Activated effector memory CD4-positive, alpha-beta T cell treated with anti-CD3 and anti-CD28 coated beads, Interleukin-2, amount 50 U/mL, for 16 hours (primary cell): ENCODE results near the gene TMSB15C.
A peak's percentile ranks its signal among the peaks of the same experiment; 100 is the strongest.
"Not testable (repeated sequence)": the region's sequence is repeated elsewhere in the genome, so short reads cannot be mapped to it uniquely, and the experiment has no call there.

Experiments
- DNase-seq: peaks from one replicate; pipeline ENCODE4 v3.0.0-alpha.2; 2020

The TMSB15C gene

DNA sequence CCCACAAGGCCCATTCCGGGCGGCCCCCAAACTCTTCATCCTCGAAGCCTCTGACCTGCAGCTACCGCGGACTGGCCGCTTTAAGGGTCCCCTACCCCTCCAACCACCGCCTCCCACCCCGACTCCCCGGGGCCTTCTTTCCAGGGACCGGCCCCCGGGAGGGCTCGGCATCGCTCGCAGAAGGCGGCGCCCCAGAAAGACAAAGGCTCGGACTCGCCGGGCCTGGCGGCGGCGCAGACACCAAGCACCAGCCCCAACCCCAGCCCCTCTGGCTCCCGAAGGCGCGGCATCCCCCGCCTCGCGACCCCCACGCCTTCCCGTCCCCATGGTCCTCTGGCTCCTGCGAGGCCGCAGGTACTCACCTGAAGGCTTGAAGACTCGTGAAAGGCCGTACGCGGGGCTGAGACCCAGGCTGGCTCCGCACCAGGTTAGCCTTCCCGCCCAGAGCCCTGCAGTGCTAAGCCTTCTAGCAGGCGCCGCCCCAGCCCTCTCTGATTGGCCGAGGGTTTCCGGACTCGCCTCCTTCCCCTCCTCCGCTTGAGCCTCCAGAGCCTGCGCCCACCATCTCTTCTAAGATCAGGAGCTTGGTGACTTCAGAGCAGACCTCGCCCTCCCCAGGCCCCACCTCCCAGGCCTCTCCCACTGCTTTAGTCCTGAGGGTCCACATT, at the start of gene TMSB15C:
TSS of gene TMSB15C (minus strand) at position 459 of the 668 bp plus-strand sequence.
- not testable (repeated sequence) for DNase-seq

DNA sequence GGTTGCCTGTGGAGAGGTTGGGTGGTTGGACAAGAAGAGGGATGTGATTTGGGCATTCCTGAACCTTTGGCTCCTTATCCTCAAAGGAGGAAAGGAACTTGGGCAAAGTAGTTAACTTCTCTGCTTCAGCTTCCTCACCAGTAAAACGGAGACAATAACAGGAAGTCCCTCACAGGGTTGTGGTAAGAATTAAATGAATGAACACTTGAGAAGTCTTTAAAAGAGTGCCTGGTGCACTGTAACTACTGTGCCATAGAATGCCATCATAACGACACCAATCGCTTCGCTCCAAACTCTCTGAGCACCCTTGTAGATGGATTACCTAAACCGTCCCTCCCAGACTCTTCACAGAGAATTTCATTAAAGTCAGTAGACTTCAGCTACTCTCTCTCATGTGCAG, 46.8 kb upstream of the TMSB15C start:
- DNase-seq: no peak

DNA sequence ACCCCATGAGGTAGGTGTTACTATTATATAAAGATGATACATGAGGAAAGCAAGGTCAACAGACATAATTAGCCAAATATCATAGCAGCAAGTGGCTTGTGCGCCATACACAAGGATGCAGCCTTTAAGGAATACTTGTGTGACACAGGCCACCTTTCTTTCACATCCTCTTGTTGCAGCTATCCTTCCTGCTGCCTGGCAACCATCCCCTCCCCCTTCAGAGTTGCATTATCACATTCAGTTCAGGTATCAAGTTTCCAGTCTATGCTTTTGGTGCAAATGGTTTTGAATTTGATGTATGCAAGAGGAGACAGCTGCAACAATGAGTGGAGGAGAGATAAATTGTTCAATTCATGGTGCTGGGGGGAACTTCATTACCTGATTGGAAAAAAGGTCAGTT, 42.7 kb upstream of the TMSB15C start:
- no peak for DNase-seq

DNA sequence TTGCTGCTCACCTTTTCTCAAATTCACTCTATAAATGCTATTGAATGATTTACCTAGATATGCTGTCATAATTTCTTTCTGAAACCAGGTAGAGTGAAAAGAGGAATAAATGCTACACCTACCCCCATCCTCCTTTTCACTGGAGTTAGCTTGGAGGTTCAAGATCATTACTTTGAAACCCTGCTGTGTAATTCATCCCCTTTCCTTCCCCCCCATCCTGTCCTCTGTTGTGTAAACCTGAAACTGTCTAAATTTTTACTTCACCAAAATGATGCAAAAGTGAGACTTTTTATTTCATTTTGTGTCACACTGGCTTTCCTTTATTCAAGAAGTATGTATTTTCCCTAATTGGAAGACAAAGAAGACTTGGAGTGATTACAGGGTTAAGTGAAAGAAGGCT, 41.7 kb upstream of the TMSB15C start:
- DNase-seq: no peak

DNA sequence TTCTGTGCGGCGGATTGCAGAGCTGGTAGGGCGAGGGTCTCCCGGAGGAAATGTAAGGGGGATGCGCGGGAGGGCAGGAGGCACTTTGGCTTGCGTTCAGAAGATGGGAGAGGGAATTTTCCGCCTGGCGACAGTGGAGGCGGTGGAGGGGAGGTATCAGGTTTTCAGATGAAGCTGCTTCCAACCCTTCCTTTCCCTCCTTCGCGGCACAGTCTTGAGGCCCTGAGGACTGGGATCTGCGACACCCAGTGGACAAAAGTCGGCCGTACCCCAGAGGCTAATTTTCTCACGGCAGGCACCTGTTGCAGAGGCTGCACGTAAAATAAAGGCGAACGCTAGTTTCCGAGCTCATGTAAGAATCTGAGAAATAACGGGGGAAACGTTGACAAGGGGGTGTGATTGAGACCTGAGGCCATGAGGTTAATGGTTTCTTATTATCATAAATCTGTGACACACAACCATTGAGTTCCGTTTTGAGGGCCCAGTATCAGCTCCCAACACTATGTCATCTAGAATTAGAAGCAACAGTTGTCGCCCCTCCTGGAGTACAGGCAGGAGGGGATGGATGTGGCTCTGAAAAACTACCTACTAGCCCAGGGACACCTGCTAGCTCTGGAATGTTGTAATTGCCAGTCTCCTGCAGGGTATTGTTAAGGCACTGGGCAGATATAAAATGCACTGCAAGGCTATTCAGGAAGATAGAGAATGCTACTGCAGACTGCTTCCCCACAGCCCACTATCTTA, 37.4 kb upstream of the TMSB15C start:
- DNase-seq: peak; percentile 82

DNA sequence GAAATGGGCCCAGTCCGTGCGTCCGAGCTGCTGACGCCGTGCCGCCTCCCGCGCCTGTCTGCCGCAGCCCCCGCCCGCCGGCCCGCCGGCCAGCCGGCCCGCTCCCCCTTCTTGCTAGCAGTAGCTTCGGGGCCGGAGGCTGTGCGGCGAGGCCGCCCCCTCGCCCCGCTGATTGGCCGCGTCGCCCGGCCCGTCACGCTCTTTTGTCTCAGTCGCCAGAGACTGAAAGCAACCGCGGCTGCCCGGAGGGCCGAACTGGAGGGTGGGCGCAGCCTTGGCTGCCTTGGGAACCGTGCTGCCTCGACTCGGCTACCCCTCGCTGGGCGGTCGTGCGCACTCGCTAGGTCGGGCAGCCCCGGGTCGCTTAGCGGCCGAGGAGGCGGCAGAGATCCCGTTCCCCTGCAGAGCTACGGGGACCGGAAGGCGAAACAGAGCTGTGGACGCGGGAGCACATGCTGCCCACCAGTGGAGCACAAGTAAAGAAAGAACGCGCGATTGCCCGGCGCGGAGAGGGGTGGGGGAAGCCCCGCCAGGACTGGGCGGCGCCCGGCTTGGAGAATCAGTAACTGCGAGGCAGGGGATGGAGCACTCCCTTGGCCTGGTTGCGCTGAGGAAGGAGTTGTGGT, 36.4 kb upstream of the TMSB15C start, which contains the start of gene ZCCHC18:
TSS of gene ZCCHC18 (plus strand) at position 198 of the 626 bp plus-strand sequence. CDS start 1,589 bp downstream, outside the sequence.
- peak; percentile 78 for DNase-seq

DNA sequence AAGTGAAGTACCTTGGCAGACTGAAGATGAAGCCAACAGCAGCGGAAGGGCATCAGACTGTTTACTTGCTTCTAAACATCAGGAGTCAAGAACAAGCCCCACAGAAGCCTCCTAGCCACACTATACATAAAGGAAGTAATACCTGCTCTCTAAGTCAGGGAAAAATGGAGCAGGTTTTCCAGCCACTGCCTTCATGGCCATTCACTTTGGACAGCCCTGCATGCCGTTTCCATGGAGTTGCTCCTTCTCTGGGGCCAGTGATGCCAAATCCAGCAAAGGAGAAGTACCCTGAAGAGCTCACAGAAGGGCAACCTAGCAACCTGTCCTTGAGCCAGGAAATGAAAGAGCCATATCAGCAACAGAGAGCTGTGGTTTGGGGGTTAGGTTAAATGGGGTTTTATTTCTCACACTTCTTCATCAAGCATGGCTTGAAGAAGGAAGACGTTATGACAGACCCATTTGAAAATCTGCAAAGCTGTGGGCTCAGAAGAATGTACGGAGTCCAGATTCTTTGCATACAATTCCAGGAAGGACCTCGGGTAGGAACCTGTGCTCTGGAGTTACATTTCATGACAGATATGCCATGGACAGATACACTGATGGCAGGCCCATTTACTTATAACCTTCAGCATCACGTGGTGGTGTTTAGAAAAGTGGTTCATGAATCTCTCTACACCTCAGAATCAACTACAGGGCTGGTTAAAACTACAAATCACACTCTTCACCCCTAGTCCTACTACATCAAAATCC, 34.6 kb upstream of the TMSB15C start:
- not testable (repeated sequence) for DNase-seq

DNA sequence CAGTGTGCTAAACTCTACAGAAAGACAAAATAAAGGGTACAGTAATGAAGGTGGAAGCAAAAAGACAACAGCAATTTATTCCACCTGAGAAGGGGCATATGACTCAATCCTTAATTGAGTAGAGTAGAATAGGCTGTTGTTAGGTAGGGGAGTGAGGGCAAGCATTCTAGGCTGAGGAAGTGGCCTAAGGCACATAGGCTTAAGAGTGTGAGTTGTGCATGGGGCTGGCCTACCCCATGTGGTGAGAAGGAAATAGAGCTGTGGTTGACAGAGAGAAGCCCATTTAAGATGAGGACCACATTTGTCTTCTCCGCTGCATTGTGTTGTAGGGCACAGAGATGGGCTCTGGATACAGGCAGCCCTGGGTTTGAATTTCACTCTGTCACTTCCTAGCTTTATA, 32.9 kb upstream of the TMSB15C start:
- no peak for DNase-seq

DNA sequence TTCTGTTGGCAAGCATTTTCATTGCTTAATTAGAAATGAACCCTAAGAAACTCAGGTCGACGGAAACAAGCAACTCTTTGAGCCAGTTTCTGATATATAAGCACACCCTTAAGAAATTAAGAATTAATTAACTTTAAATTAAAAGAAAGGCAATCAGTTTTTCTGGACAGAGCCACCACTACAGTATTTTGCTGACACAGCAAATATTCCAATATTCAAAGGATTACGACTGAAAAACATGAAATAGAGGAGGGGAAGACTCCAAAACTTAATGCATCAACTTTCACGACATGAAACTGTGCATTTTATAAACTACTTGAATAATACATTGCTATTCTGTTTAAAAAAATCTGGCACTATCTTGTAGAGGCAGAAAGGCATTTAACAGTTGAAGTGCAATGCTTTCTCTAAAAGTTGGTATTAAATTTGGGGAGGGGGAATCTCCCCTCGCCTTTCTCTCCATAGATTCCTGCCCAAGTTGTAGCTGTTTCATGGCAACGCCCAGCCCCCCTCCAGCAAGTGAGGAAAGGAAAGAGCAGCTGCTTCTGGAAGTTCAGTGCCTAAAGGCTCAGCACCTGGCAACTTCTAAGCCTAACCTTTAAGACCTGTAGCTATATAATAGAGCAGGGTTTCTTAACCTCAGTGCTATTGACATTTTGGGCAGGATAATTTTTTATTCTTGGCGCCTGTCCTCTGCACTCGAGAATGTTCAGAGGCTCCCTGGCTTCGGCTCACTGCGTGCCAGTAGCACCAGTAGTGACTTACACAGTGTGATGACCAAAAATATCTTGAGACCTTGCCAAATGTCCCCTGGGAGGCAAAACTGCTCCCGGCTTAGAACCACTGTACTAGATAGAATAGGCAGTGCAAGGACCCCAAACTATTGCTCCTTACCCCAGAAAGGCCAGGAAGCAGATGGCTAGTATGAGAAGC, 29.6 kb upstream of the TMSB15C start:
- no peak for DNase-seq

DNA sequence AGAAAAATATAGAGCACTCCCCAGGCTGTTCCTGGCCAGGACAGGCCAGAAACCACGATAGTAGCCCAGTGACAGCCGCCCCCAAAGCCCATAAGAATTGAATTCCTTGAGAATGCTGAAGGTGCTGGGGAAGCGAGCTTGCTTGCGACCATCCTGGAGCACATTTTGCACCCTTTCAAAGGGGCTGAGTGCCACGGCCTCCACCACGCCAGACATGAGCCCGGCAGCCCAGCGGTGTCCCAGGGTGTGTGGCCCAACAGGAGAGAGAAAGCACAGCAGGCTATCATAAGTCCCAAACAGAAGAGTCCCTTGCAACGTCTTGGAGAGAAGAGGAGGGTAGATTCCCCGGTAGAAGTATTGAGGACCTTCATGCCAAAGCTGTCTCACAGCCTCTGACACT, 28.6 kb upstream of the TMSB15C start:
- no peak for DNase-seq

DNA sequence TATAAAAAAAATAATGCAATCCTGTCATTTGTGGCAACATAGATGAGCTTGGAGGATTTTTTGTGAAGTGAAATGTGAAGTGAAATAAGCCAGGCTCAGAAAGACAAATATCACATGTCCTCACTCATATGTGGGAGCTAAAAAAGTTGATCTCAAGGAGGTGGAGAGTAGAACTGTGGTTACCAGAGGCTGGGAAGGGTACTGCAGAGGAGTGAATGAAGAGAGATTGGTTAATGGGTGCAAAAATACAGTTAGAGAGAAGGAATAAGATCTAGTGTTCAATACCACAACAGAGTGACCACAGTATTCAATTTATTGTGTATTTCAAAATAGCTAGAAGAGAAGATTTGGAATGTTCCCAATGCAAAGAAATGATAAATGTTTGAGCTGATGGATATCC, 22.9 kb upstream of the TMSB15C start:
- DNase-seq: no peak

DNA sequence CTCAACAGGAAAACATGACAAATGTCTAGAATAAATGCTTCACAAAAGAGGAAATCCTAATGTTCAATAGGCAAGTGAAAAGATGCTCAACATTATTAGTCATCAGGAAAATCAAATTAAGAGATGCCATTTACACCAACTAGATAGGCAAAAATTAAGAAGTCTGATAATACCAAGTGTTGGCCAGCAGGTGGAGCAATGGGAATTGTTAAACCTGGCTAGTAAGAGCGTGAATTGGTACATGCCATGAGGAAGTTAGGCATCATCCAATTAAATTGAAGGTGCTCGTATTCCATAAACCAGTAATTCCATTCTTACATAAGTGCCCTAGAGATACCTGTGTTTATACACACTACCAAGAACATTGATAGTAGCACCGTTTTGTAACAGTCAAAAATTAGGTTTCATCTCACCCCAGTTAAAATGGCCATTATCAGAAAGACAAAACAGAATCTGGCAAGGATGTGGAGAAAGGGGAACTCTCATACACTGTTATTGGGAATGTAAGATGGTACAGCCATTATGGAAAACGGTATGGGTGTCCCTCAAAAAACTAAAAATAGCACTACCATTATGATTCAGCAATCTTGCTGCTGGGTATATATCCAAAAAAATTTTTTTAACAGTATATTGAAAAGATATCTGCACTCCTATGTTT, 22.2 kb upstream of the TMSB15C start:
- peak; percentile 72 for DNase-seq

DNA sequence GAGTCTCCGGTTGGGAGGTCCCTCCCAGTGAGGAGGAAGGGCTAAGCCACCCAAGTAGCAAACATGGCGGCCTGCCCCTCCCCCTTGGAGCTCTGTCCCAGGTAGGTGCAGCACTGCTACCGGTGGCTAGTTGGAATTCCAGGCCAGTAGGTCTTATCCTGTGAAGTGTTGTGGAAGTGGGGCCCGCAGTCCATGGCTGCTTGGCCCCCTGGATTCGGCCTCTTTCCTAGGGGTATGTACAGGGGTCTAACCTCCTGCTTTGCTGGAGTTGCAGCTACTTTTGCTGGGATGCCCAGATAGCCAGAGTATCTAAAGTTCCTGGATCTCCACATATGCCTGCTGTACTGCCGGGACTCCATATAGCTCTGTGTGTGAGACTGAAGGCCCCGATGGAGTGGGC, 9.9 kb upstream of the TMSB15C start:
- no peak for DNase-seq

DNA sequence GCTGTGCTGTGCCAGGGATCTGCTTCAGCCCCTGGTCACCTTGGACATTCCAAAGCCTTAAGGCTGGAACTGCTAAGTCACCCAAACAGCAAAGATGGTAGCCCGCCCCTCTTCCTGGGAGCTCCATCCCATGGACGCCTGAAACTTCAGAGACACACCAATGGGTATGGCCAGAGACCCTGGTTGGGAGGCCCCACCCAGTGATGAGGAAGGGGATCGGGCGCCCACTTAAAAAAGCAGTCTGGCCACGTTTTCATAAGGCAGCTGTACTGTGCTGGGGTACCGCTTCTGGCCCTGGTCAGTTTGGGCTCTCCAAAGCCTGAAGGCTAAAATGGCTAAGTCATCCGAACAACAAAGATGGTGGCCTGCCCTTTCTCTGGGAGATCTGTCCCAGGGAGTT, 9.4 kb upstream of the TMSB15C start:
- DNase-seq: no peak

DNA sequence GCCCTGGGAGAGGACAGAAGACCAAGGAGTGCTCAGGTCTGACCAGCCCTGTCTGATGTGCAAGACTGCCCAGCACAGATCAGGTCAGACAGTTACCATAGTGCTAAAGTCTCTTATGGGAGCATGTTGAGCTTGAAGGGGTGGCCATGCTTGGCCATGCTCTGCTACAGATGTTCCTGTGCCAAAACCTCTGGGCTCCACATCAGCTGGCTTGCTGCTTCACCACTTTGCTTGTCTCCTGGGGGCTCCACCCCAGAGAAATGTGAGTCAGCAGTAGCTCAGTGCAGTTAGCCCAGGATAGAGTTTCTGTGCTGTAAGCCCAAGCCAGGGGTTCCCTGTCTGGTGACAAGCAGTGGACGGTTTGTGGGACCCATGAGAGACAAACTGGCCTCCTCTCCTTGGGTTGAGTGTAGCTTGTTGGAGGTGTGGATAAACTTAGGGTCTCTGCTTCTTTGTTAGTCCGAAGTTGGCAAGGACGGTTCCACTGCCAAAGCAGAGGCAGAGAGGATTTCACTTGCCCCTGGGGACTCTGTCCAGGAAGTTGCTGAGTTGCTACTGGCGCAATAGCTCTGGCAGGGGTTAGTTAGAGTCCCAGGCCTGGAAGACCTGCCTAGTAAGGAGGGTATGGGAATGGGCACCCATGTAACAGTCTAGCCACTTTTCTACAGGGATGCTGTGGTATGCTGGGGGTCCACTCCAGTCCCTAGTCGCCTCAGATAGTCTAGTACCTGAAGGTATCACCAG, 8.7 kb upstream of the TMSB15C start:
- DNase-seq: no peak

DNA sequence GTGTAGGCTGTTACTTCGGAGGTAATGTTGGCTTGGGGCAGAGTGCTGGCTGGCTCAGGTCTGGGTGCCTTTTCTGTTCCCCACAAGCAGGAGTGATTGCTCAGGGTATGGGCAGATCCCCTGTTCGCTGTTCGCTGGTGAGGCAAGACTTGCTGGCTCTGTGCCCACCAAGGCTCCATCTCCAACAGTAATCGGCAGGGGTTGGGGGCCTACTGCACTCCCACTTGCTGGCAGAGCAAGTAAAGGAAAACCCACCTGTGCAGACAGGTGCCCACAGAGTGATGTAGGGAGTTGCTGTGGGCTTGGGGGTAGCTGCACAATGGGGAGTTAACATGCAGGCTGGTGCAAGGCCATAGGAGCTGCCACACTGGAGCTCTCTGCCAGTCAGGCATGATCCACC, 8.0 kb upstream of the TMSB15C start:
- no peak for DNase-seq

DNA sequence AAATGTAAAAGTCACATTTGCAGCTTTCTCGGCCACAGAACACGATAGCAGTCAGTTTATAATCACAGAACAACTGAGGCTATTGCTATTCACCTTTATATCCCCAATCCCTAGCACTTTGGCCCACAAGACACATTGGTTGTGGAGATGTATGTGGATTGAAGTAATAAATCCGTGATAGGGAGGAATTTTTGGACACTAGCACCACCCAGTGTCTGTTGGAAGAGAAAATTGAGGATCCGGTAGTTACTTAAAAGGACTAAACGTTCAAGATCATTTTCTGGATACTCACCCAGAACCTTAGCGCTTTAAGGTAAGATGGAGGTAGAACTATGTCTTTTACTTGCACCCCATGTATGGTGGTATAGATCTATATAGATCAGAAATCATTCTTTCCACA, 1.8 kb upstream of the TMSB15C start:
- not testable (repeated sequence) for DNase-seq

DNA sequence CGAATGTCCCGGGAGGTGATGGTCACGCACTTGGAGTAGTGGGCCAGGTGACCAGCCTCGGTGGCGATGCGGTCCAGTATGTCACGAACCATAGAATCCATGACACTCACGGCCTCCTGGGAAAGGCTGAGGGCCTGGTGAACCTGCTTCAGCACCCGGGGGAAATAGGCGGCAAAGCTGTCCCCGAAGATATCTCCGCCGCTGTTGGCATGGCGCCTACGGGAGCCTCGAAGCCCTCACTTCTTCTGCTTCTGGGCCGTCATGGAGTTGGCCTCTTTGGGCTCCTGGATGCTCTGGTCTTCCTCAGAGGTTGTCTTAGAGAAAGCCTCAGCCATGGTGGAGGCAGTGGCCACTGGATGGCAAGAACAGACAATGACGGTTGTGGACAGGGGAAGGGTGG, 13.4 kb downstream of the TMSB15C start:
- not testable (repeated sequence) for DNase-seq

DNA sequence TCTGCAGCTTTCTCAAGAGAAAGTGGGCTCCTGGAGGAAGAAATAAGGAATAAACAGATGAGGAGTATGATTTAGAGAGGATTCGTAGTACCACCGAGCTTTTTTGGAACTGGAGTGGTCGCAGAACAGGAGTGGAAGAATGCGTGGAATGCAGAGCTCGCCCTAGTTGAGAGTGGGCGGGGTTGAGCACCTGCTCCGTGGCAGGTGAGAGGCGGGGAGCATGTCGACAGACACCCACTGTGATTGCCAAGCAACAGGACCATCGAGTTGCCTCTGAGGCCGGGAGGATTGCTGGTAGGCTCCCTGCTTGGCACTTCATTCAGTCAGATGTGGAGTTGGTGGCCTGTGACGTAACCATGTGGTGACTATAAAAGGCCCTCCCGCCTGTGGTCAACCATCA, 21.1 kb downstream of the TMSB15C start:
- not testable (repeated sequence) for DNase-seq

DNA sequence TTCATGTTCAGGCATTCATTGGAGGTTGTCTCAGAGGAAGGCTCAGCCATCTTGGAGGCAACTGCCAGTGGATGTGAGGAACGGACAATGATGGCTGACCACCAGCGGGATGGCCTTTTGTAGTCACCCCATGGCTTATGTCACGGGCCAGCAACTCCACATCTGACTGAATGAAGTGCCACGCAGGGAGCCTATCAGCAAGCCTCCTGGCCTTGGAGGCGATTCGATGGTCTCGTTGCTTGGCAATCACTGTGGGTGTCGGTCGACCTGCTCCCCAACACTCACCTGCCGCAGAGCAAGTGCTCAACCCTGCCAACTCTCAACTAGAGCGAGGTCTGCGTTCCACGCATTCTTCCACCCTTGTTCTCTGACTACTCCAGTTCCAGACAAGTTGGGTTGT, 28.9 kb downstream of the TMSB15C start:
- DNase-seq: no peak

DNA sequence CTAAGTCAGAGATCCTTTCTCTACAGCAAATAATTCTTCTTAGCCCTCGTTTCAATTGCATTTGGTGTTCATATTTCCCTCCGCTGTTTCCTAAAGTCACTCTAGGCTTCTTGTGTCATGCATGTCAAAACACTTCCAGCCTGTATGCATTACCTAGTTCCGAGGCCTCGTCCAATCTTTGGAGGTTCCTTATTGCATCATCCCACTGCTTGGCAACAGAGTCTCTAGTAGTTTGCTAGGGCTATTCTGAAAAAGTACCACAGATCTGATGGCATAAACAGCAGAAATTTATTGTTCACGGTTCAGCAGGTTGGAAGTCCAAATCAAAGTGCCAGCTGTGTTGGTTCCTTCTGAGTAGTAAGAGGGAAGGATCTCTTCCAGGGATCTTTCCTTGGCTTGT, 30.4 kb downstream of the TMSB15C start:
- no peak for DNase-seq
